K562 (cell line): ENCODE measurements around the gene LDAF1. TPM values are rescaled to one million over a fixed set of nuclear protein-coding genes. Genes with fewer than 3 reads are reported as not detected.

ENCODE experiments used
- ARHGAP35 ChIP-seq: fragments of 450-650 bp; IDR thresholded peaks from 2 replicates; pipeline ENCODE4 v1.6.1; 2018; ENCODE audit not compliant: partially characterized antibody
- CHD1 ChIP-seq: fragments of 200-600 bp; sonication (generic); IDR thresholded peaks from one replicate; pipeline ENCODE4 v1.6.1; 2012; ENCODE audit warnings: mild to moderate bottlenecking, moderate library complexity, low read length, inconsistent platforms
- EP400 ChIP-seq: fragments of 450-650 bp; IDR thresholded peaks from 2 replicates; pipeline ENCODE4 v1.6.1; 2017; ENCODE audit warnings: antibody characterized with exemption, mild to moderate bottlenecking, moderate library complexity
- FOXA1 ChIP-seq: fragments of 450-650 bp; IDR thresholded peaks from 2 replicates; pipeline ENCODE4 v1.6.1; 2016; ENCODE audit warnings: mild to moderate bottlenecking, borderline replicate concordance
- JUND ChIP-seq, 2 experiments: IDR thresholded peaks; 2 replicates in 1 of 2; 3 replicates in 1 of 2; pipeline ENCODE4 v1.6.1; 2011; ENCODE audit warnings: borderline replicate concordance in 2 of 2, low read depth in 2 of 2, low read length in 2 of 2, improper control_type of control experiment in 1 of 2, missing biosample characterization in 1 of 2, missing genetic modification characterization in 1 of 2, missing genetic modification reagents in 1 of 2
- MED1 ChIP-seq: sonication (generic); formaldehyde crosslinking; IDR thresholded peaks from 2 replicates; pipeline ENCODE4 v1.8.1; 2023; ENCODE audit warnings: missing genetic modification reagents, borderline replicate concordance
- NFE2 ChIP-seq: IDR thresholded peaks from 2 replicates; pipeline ENCODE4 v1.6.1; 2014; ENCODE audit warnings: antibody characterized with exemption, low read depth
- NR4A1 ChIP-seq, 2 experiments: fragments of 250-450 bp in 1 of 2; fragments of 450-650 bp in 1 of 2; sonication (Bioruptor Pico) in 1 of 2; IDR thresholded peaks; 2 replicates each; pipeline versions ENCODE4 v1.4.0 to v1.6.1; 2016 to 2020; ENCODE audit warnings: mild to moderate bottlenecking in 2 of 2, missing compliant biosample characterization in 1 of 2, missing genetic modification characterization in 1 of 2, moderate library complexity in 1 of 2
- RBM15 ChIP-seq: fragments of 200-400 bp; formaldehyde crosslinking; IDR thresholded peaks from 2 replicates; pipeline ENCODE4 v1.6.1; 2018; ENCODE audit warnings: mild to moderate bottlenecking, low read length, moderate library complexity; ENCODE audit not compliant: insufficient read depth
- SMAD2 ChIP-seq: fragments of 150-350 bp; IDR thresholded peaks from 2 replicates; pipeline ENCODE4 v1.6.1; 2014; ENCODE audit warnings: low read depth, mild to moderate bottlenecking, low read length
- TEAD2 ChIP-seq: fragments of 450-650 bp; IDR thresholded peaks from 2 replicates; pipeline ENCODE4 v1.6.1; 2016; ENCODE audit warnings: missing genetic modification characterization, control low read depth, missing compliant biosample characterization
- ZNF263 ChIP-seq: sonication (generic); formaldehyde crosslinking; IDR thresholded peaks from 2 replicates; pipeline ENCODE4 v1.8.0; 2022; ENCODE audit warnings: mild to moderate bottlenecking, missing genetic modification reagents, borderline replicate concordance
- ZNF717 ChIP-seq: fragments of 250-450 bp; sonication (Bioruptor Pico); IDR thresholded peaks from 2 replicates; pipeline ENCODE4 v1.5.0; 2021
- polyA plus RNA-seq, 8 experiments: library from polyadenylated mRNA; depleted of rRNA in 4 of 8; stranded (reverse) in 5 of 8; unstranded in 3 of 8; fragments of >200 nt; fragmentation: Nextera tagmentation in 2 of 8; fragmentation: Illumina TruSeq in 1 of 8; extraction: Ambion mirVana in 2 of 8; extraction: Trizol in 1 of 8; gene quantifications; 2 replicates each; pipeline versions ENCODE4 v1.2.1 to v1.2.3, GENCODE V29; 2011 to 2014; ENCODE audit warnings: inconsistent platforms in 1 of 8, missing spikeins in 1 of 8
- total RNA-seq, 7 experiments: library from RNA; depleted of rRNA in 6 of 7; stranded (reverse); fragments of >200 nt in 6 of 7; fragmentation: Illumina TruSeq in 2 of 7; extraction: Trizol in 2 of 7; gene quantifications; 2 replicates each; pipeline versions ENCODE4 v1.2.1 to v1.2.3, GENCODE V29; 2011 to 2021; ENCODE audit warnings: low replicate concordance in 1 of 7
- TF ChIP-seq, protein P1 (sequence below): fragments of 450-650 bp; formaldehyde crosslinking; IDR thresholded peaks from 2 replicates; pipeline ENCODE4 v1.4.0; 2020; ENCODE audit warnings: mild to moderate bottlenecking, mixed read lengths
- TF ChIP-seq, protein P2 (sequence below): fragments of 200-800 bp; sonication (Bioruptor generic); IDR thresholded peaks from 2 replicates; pipeline ENCODE4 v1.6.1; 2017; ENCODE audit warnings: missing genetic modification characterization, missing compliant biosample characterization
- TF ChIP-seq, protein P3 (sequence below): sonication (generic); formaldehyde crosslinking; IDR thresholded peaks from 2 replicates; pipeline ENCODE4 v1.8.0; 2022; ENCODE audit warnings: mild to moderate bottlenecking, missing genetic modification reagents

The LDAF1 gene
- total and polyA plus RNA-seq, 9 of the 15 experiments (the other 6 are each of a cell fraction or from before 2014, with no cell fraction given), result 7.0 to 20.1 (median 12.5) TPM

DNA sequence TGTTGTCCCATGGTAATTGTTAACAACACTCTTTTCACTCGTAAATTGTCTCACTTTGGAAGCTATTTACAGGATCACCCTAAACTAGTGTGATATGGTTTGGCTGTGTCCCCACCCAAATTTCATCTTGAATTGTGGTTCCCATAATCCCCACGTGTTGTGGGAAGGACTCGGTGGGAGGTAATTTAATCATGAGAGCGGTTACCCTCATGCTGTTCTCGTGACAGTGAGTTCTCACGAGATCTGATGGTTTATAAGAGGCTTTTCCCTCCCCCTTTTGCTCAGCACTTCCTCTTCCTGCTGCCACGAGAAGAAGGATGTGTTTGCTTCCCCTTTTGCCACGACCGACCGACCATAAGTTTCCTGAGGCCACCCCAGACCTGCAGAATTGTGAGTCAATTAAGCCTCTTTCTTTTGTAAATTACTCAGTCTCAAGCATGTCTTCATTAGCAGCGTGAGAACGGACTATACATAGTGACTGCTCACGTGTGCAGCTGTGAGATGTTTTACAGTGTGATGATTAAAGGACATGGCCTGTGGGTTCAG is 42.3 kb upstream of the LDAF1 start (continued):
- TF ChIP-seq FOXA1 (no peak), CHD1 (no peak), JUND (IDR thresholded peaks at IDR 0.05; ENCODE audit: borderline replicate concordance, low read depth, low read length) (no peak), JUND (tag; IDR thresholded peaks at IDR 0.05; ENCODE audit: borderline replicate concordance, low read depth, low read length) (peak; percentile 36; the same call in 1 of the 3 replicates), SMAD2 (no peak), MED1 (CRISPR knock-in tag) (no peak), RBM15 (no peak), ZNF717 (0 out of 2 replicates have a peak, but pooled peaks have one; percentile 53), NFE2 (no peak), EP400 (peak; percentile 69), NR4A1 (CRISPR knock-in tag; IDR thresholded peaks at IDR 0.05) (no peak), NR4A1 (tag; IDR thresholded peaks at IDR 0.05) (0 out of 2 replicates have a peak, but pooled peaks have one; percentile 21), ARHGAP35 (peak; percentile 37), ZNF263 (CRISPR knock-in tag) (no peak), TEAD2 (tag) (no peak)
- TF ChIP-seq, protein P1, sequence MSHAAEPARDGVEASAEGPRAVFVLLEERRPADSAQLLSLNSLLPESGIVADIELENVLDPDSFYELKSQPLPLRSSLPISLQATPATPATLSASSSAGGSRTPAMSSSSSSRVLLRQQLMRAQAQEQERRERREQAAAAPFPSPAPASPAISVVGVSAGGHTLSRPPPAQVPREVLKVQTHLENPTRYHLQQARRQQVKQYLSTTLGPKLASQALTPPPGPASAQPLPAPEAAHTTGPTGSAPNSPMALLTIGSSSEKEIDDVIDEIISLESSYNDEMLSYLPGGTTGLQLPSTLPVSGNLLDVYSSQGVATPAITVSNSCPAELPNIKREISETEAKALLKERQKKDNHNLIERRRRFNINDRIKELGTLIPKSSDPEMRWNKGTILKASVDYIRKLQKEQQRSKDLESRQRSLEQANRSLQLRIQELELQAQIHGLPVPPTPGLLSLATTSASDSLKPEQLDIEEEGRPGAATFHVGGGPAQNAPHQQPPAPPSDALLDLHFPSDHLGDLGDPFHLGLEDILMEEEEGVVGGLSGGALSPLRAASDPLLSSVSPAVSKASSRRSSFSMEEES (CRISPR knock-in tag), result no peak
- TF ChIP-seq, protein P2, sequence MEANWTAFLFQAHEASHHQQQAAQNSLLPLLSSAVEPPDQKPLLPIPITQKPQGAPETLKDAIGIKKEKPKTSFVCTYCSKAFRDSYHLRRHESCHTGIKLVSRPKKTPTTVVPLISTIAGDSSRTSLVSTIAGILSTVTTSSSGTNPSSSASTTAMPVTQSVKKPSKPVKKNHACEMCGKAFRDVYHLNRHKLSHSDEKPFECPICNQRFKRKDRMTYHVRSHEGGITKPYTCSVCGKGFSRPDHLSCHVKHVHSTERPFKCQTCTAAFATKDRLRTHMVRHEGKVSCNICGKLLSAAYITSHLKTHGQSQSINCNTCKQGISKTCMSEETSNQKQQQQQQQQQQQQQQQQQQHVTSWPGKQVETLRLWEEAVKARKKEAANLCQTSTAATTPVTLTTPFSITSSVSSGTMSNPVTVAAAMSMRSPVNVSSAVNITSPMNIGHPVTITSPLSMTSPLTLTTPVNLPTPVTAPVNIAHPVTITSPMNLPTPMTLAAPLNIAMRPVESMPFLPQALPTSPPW, result peak; percentile 44; the same call in 1 of the 2 replicates
- TF ChIP-seq, protein P3, sequence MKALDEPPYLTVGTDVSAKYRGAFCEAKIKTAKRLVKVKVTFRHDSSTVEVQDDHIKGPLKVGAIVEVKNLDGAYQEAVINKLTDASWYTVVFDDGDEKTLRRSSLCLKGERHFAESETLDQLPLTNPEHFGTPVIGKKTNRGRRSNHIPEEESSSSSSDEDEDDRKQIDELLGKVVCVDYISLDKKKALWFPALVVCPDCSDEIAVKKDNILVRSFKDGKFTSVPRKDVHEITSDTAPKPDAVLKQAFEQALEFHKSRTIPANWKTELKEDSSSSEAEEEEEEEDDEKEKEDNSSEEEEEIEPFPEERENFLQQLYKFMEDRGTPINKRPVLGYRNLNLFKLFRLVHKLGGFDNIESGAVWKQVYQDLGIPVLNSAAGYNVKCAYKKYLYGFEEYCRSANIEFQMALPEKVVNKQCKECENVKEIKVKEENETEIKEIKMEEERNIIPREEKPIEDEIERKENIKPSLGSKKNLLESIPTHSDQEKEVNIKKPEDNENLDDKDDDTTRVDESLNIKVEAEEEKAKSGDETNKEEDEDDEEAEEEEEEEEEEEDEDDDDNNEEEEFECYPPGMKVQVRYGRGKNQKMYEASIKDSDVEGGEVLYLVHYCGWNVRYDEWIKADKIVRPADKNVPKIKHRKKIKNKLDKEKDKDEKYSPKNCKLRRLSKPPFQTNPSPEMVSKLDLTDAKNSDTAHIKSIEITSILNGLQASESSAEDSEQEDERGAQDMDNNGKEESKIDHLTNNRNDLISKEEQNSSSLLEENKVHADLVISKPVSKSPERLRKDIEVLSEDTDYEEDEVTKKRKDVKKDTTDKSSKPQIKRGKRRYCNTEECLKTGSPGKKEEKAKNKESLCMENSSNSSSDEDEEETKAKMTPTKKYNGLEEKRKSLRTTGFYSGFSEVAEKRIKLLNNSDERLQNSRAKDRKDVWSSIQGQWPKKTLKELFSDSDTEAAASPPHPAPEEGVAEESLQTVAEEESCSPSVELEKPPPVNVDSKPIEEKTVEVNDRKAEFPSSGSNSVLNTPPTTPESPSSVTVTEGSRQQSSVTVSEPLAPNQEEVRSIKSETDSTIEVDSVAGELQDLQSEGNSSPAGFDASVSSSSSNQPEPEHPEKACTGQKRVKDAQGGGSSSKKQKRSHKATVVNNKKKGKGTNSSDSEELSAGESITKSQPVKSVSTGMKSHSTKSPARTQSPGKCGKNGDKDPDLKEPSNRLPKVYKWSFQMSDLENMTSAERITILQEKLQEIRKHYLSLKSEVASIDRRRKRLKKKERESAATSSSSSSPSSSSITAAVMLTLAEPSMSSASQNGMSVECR (CRISPR knock-in tag), result no peak; the same call in 1 of the 2 replicates
